HG02885 (cell line): ENCODE measurements around the gene MICU1.
"Not testable (repeated sequence)": the region's sequence is repeated elsewhere in the genome, so short reads cannot be mapped to it uniquely, and the experiment has no call there.

Experiments
- ATAC-seq: cut with Tn5 transposase; IDR thresholded peaks from one replicate; pipeline ENCODE4 v1.9.1; 2021; ENCODE audit warnings: mild to moderate bottlenecking; ENCODE audit not compliant: unreplicated experiment, poor library complexity

Gene MICU1

GRCh38 chr10:72567889-72568640 is 57.8 kb downstream of the MICU1 start:
- ATAC-seq, result no peak

GRCh38 chr10:72567421-72567820 is 58.5 kb downstream of the MICU1 start:
- ATAC-seq, result no peak

- ATAC-seq, result no peak
These were observed 61.3 kb downstream of the MICU1 start for GRCh38 chr10:72564596-72564995.

GRCh38 chr10:72563327-72563932 is 62.4 kb downstream of the MICU1 start:
- peak; percentile 78 for ATAC-seq

- ATAC-seq, result peak; percentile 54
These were observed 64.1 kb downstream of the MICU1 start for GRCh38 chr10:72561745-72562166.

GRCh38 chr10:72557362-72557761 is 68.5 kb downstream of the MICU1 start:
- no peak for ATAC-seq

- ATAC-seq, result no peak
These were observed 73.0 kb downstream of the MICU1 start for GRCh38 chr10:72552857-72553256.

- no peak for ATAC-seq
These were observed 75.6 kb downstream of the MICU1 start for GRCh38 chr10:72550239-72550638.

- ATAC-seq, result no peak
These were observed 80.3 kb downstream of the MICU1 start for GRCh38 chr10:72545546-72545945.

- ATAC-seq, result not testable (repeated sequence)
These were observed 82.0 kb downstream of the MICU1 start for GRCh38 chr10:72543855-72544254.

- ATAC-seq, result no peak
These were observed 83.5 kb downstream of the MICU1 start for GRCh38 chr10:72542396-72542815.

- no peak for ATAC-seq
These were observed 84.5 kb downstream of the MICU1 start for GRCh38 chr10:72541337-72541736.

GRCh38 chr10:72540193-72540807 is 85.6 kb downstream of the MICU1 start:
- ATAC-seq, result no peak

GRCh38 chr10:72539137-72539536 is 86.7 kb downstream of the MICU1 start:
- ATAC-seq, result no peak

GRCh38 chr10:72525689-72526088 is 100.2 kb downstream of the MICU1 start:
- no peak for ATAC-seq

- no peak for ATAC-seq
These were observed 100.6 kb downstream of the MICU1 start for GRCh38 chr10:72525277-72525676.

GRCh38 chr10:72524489-72524888 is 101.4 kb downstream of the MICU1 start:
- no peak for ATAC-seq

GRCh38 chr10:72523932-72524396 is 101.9 kb downstream of the MICU1 start:
- no peak for ATAC-seq

GRCh38 chr10:72523062-72523461 is 102.8 kb downstream of the MICU1 start:
- no peak for ATAC-seq

- ATAC-seq, result no peak
These were observed 108.6 kb downstream of the MICU1 start for GRCh38 chr10:72517244-72517643.

GRCh38 chr10:72515455-72515854 is 110.4 kb downstream of the MICU1 start:
- no peak for ATAC-seq
